Activated CD4-positive, alpha-beta T cell treated with anti-CD3 and anti-CD28 coated beads, Interleukin-2, amount 10 ng/mL, durations not matched to agents 24 days and 14 days (primary cell): ENCODE measurements around the gene TTLL11. TPM values are rescaled to one million over a fixed set of nuclear protein-coding genes. Genes with fewer than 3 reads are reported as not detected.

Source experiments
- DNase-seq: peaks from one replicate; pipeline ENCODE4 v3.0.0; 2022
- H3K27ac Mint-ChIP-seq: one replicate; pipeline ENCODE4 v1.8.0; 2022; ENCODE audit warnings: mild to moderate bottlenecking, mixed read lengths
- H3K27me3 Mint-ChIP-seq: one replicate; pipeline ENCODE4 v1.8.0; 2022; ENCODE audit warnings: mixed read lengths
- H3K36me3 Mint-ChIP-seq: one replicate; pipeline ENCODE4 v1.8.0; 2022; ENCODE audit warnings: low read depth, mild to moderate bottlenecking, mixed read lengths
- H3K4me1 Mint-ChIP-seq: one replicate; pipeline ENCODE4 v1.8.0; 2021; ENCODE audit warnings: mixed read lengths
- H3K4me3 Mint-ChIP-seq: one replicate; pipeline ENCODE4 v1.8.0; 2022; ENCODE audit warnings: mild to moderate bottlenecking, moderate library complexity, mixed read lengths
- H3K9me3 Mint-ChIP-seq: one replicate; pipeline ENCODE4 v1.8.0; 2021; ENCODE audit warnings: mixed read lengths
- intact Hi-C: fragments of 100-400 bp; cut with micrococcal nuclease; formaldehyde crosslinking; loops from one replicate; pipeline ENCODE4 v1.15.1; 2023
- total RNA-seq: library from RNA; stranded (reverse); gene quantifications from 2 replicates; pipeline ENCODE4 v1.2.3, GENCODE V29; 2022

Gene TTLL11
- total RNA-seq, 1 donor from 2014 or later, result 2.4 TPM

GRCh38 chr9:121890746-121891145 is 202.4 kb downstream of the TTLL11 start:
- Mint-ChIP-seq H3K27me3 (no peaks in the 10 kb centered on the region), H3K9me3 (no peaks in the 10 kb centered on the region), H3K36me3 (no peaks in the 10 kb centered on the region), H3K27ac (no peak overlapping the region), H3K4me1 (peaks cover 5% of the 10 kb centered on the region), H3K4me3 (no peak overlapping the region)
- no peak for DNase-seq
- intact Hi-C loops, result no loop called here

- Mint-ChIP-seq H3K4me3 (no peak overlapping the region), H3K27ac (no peak overlapping the region), H3K4me1 (peaks cover 10% of the 10 kb centered on the region), H3K36me3 (no peaks in the 10 kb centered on the region), H3K9me3 (no peaks in the 10 kb centered on the region), H3K27me3 (no peaks in the 10 kb centered on the region)
- no peak for DNase-seq
- intact Hi-C loops, result no loop called here
Measured at GRCh38 chr9:121889990-121890563, 203.0 kb downstream of the TTLL11 start.

- peaks cover 10% of the 10 kb centered on the region for H3K4me1 Mint-ChIP-seq
- no peaks in the 10 kb centered on the region for H3K27me3 Mint-ChIP-seq
- intact Hi-C loops, result no loop called here
- H3K4me3 Mint-ChIP-seq, result no peak overlapping the region
- no peaks in the 10 kb centered on the region for H3K9me3 Mint-ChIP-seq
- H3K27ac Mint-ChIP-seq, result no peak overlapping the region
- no peaks in the 10 kb centered on the region for H3K36me3 Mint-ChIP-seq
- no peak for DNase-seq
Measured at GRCh38 chr9:121888438-121888775, 204.7 kb downstream of the TTLL11 start.

GRCh38 chr9:121887553-121888437 is 205.3 kb downstream of the TTLL11 start:
- no peaks in the 10 kb centered on the region for H3K36me3 Mint-ChIP-seq
- no peak for DNase-seq

GRCh38 chr9:121886759-121887485 is 206.2 kb downstream of the TTLL11 start:
- Mint-ChIP-seq H3K36me3 (no peaks in the 10 kb centered on the region), H3K27me3 (no peaks in the 10 kb centered on the region), H3K27ac (no peak overlapping the region), H3K4me1 (peaks cover 10% of the 10 kb centered on the region), H3K9me3 (no peaks in the 10 kb centered on the region), H3K4me3 (no peak overlapping the region)
- intact Hi-C loops, result no loop called here
- peak; percentile 61 for DNase-seq

More at GRCh38 chr9:121887553-121888437, 205.3 kb downstream of the TTLL11 start:
- Mint-ChIP-seq H3K27me3 (no peaks in the 10 kb centered on the region), H3K4me3 (no peak overlapping the region), H3K27ac (no peak overlapping the region), H3K9me3 (no peaks in the 10 kb centered on the region), H3K4me1 (peaks cover 10% of the 10 kb centered on the region)
- intact Hi-C loops, result no loop called here

GRCh38 chr9:121885345-121885901 is 207.7 kb downstream of the TTLL11 start:
- Mint-ChIP-seq H3K9me3 (no peaks in the 10 kb centered on the region), H3K4me1 (peaks cover 10% of the 10 kb centered on the region), H3K36me3 (no peaks in the 10 kb centered on the region), H3K27me3 (no peaks in the 10 kb centered on the region), H3K27ac (no peak overlapping the region), H3K4me3 (no peak overlapping the region)
- no peak for DNase-seq
- intact Hi-C loops, result no loop called here

- H3K36me3 Mint-ChIP-seq, result no peaks in the 10 kb centered on the region
- H3K4me1 Mint-ChIP-seq, result peaks cover 8% of the 10 kb centered on the region
- H3K4me3 Mint-ChIP-seq, result no peak overlapping the region
- no peak overlapping the region for H3K27ac Mint-ChIP-seq
- intact Hi-C loops, result no loop called here
- no peaks in the 10 kb centered on the region for H3K27me3 Mint-ChIP-seq
- no peaks in the 10 kb centered on the region for H3K9me3 Mint-ChIP-seq
- DNase-seq, result no peak
Measured at GRCh38 chr9:121884057-121884541, 209.0 kb downstream of the TTLL11 start.

- Mint-ChIP-seq H3K36me3 (no peaks in the 10 kb centered on the region), H3K27me3 (no peaks in the 10 kb centered on the region)
Measured at GRCh38 chr9:121883281-121884056, 209.6 kb downstream of the TTLL11 start.

DNA sequence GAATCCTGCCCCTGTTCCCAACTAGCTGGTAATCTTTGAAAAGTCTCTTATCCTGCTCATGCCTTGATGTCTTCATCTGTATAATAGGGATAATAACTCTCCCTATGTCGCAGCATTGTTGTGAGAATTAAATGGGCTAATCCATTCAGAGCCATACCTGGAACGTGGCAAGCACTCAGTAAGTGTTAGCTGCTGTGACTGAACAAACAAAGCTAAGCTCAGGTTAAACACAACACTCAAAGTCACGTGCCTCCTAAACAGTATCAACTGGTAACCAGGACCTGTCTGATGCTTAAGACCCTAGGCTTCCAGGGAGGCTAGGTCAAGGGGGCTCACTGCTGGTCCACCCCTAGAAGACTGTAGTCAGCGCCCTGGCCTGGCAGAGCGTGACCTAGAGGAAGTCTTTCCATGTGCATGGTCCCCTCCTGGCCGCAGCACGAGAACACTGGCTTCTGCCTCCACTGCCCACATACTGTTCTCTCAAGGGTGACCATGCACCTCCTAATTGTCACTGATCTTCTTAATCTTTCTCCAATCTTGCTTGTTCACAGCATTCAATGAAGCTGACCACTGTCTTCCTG is 211.1 kb downstream of the TTLL11 start:
- peaks cover 5% of the 10 kb centered on the region for H3K4me1 Mint-ChIP-seq
- H3K36me3 Mint-ChIP-seq, result no peaks in the 10 kb centered on the region
- no peak overlapping the region for H3K27ac Mint-ChIP-seq
- H3K9me3 Mint-ChIP-seq, result no peaks in the 10 kb centered on the region
- intact Hi-C loops, result no loop called here
- no peaks in the 10 kb centered on the region for H3K27me3 Mint-ChIP-seq
- DNase-seq, result no peak
- no peak overlapping the region for H3K4me3 Mint-ChIP-seq

More at GRCh38 chr9:121883281-121884056, 209.6 kb downstream of the TTLL11 start:
- no peaks in the 10 kb centered on the region for H3K9me3 Mint-ChIP-seq
- intact Hi-C loops, result no loop called here
- H3K4me1 Mint-ChIP-seq, result peaks cover 8% of the 10 kb centered on the region
- DNase-seq, result no peak
- no peak overlapping the region for H3K4me3 Mint-ChIP-seq
- H3K27ac Mint-ChIP-seq, result no peak overlapping the region

- H3K4me1 Mint-ChIP-seq, result peaks cover 3% of the 10 kb centered on the region
- intact Hi-C loops, result no loop called here
- H3K36me3 Mint-ChIP-seq, result no peaks in the 10 kb centered on the region
- no peak overlapping the region for H3K4me3 Mint-ChIP-seq
- no peak for DNase-seq
- H3K27me3 Mint-ChIP-seq, result no peaks in the 10 kb centered on the region
- no peak overlapping the region for H3K27ac Mint-ChIP-seq
- no peaks in the 10 kb centered on the region for H3K9me3 Mint-ChIP-seq
Measured at GRCh38 chr9:121880343-121880898, 212.7 kb downstream of the TTLL11 start.

DNA sequence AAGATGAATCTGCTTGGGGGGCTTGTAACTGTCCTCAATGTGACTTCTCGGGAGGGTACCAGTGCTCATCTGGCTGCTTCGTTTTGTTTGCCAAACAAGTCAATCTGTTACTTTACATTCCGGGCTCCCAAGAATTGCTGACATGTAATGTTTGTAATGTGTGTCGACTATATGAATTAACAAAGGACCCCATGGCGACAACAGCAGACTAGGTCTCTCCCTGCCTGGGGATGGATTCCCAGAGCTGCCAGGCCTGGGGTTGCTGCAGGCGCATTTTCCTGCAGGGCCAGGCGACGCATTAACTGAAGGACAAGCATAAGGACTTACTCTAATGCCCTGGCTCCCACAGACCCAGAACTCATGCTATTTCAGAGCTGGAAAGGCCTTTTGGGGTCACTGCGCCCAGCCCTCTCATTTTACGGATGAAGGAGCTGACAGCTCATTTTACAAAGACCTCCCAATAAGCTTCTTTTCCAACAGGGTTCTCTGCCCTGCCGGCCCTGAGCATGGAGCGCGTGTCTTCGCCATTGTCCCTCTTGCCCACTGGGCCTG is 214.8 kb downstream of the TTLL11 start:
- Mint-ChIP-seq H3K4me1 (no peaks in the 10 kb centered on the region), H3K27ac (no peak overlapping the region), H3K36me3 (no peaks in the 10 kb centered on the region), H3K27me3 (peaks cover 1% of the 10 kb centered on the region), H3K9me3 (no peaks in the 10 kb centered on the region), H3K4me3 (no peak overlapping the region)
- no peak for DNase-seq
- intact Hi-C loops, result no loop called here

GRCh38 chr9:121876658-121877271 is 216.3 kb downstream of the TTLL11 start:
- no peaks in the 10 kb centered on the region for H3K36me3 Mint-ChIP-seq
- H3K4me1 Mint-ChIP-seq, result no peaks in the 10 kb centered on the region
- H3K4me3 Mint-ChIP-seq, result no peak overlapping the region
- DNase-seq, result no peak
- no peaks in the 10 kb centered on the region for H3K9me3 Mint-ChIP-seq
- H3K27me3 Mint-ChIP-seq, result peaks cover 1% of the 10 kb centered on the region
- intact Hi-C loops, result no loop called here
- H3K27ac Mint-ChIP-seq, result no peak overlapping the region
